OCI-LY3 (cell line): ENCODE measurements around the gene KRT6B.
"Not testable (repeated sequence)": the region's sequence is repeated elsewhere in the genome, so short reads cannot be mapped to it uniquely, and the experiment has no call there.

Source experiments
- H2AFZ ChIP-seq: fragments of 200-600, 300-600 bp; shearing (Covaris generic); 2 replicates; pipeline ENCODE4 v1.6.0; 2014; ENCODE audit warnings: antibody characterized with exemption, low read depth, low read length
- H3K27ac ChIP-seq: fragments of 200-600, 300-600 bp; sonication (generic); 2 replicates; pipeline ENCODE4 v1.5.1; 2014; ENCODE audit warnings: mild to moderate bottlenecking, low read length, moderate library complexity, mixed read lengths
- H3K27me3 ChIP-seq: fragments of 200-600, 300-600 bp; sonication (generic); 2 replicates; pipeline ENCODE4 v1.6.1; 2014; ENCODE audit warnings: low read depth, low read length, mixed read lengths
- H3K36me3 ChIP-seq: fragments of 200-600, 300-600 bp; sonication (generic); replicated peaks from 2 replicates; pipeline ENCODE3; 2014; ENCODE audit warnings: low read depth, low read length, mixed read lengths
- H3K4me1 ChIP-seq: fragments of 300-600, 200-600 bp; sonication (generic); 2 replicates; pipeline ENCODE4 v1.6.1; 2014; ENCODE audit warnings: low read length, mixed read lengths
- H3K4me2 ChIP-seq: fragments of 200-600, 300-600 bp; sonication (generic); 2 replicates; pipeline ENCODE4 v1.6.1; 2014; ENCODE audit warnings: low read length, mixed read lengths
- H3K4me3 ChIP-seq: fragments of 300-600, 200-600 bp; sonication (generic); 2 replicates; pipeline ENCODE4 v1.5.1; 2014; ENCODE audit warnings: antibody characterized with exemption, mild to moderate bottlenecking, low read length, moderate library complexity
- H3K79me2 ChIP-seq: fragments of 300-600, 200-600 bp; shearing (Covaris generic); 2 replicates; pipeline ENCODE4 v1.6.1; 2014; ENCODE audit warnings: mild to moderate bottlenecking, low read length, mixed read lengths
- H3K9ac ChIP-seq: fragments of 300-600, 200-600 bp; shearing (Covaris generic); 2 replicates; pipeline ENCODE4 v1.6.0; 2014; ENCODE audit warnings: mild to moderate bottlenecking, low read length, moderate library complexity
- H3K9me3 ChIP-seq: fragments of 200-600, 300-600 bp; shearing (Covaris generic); 2 replicates; pipeline ENCODE4 v1.6.1; 2014; ENCODE audit warnings: low read length, mixed read lengths; ENCODE audit not compliant: insufficient read depth
- H4K20me1 ChIP-seq: fragments of 200-600, 300-600 bp; sonication (generic); 2 replicates; pipeline ENCODE4 v1.6.1; 2016; ENCODE audit warnings: low read length, mixed read lengths; ENCODE audit not compliant: insufficient read depth
- EZH2phosphoT487 ChIP-seq: fragments of 200-600 bp; shearing (Covaris generic); IDR thresholded peaks from 2 replicates; pipeline ENCODE4 v1.6.1; 2018; ENCODE audit warnings: antibody characterized with exemption, mixed run types, low read depth
- TF ChIP-seq, protein P1 (sequence below): fragments of 200-600, 300-600 bp; sonication (generic); IDR thresholded peaks from 2 replicates; pipeline ENCODE4 v1.5.1; 2014; ENCODE audit warnings: antibody characterized with exemption, low read length, low read depth

KRT6B gene

GRCh38 chr12:52413202-52413601, 38.7 kb downstream of the KRT6B start:
- no peak for TF ChIP-seq EZH2phosphoT487
- TF ChIP-seq, protein P1, sequence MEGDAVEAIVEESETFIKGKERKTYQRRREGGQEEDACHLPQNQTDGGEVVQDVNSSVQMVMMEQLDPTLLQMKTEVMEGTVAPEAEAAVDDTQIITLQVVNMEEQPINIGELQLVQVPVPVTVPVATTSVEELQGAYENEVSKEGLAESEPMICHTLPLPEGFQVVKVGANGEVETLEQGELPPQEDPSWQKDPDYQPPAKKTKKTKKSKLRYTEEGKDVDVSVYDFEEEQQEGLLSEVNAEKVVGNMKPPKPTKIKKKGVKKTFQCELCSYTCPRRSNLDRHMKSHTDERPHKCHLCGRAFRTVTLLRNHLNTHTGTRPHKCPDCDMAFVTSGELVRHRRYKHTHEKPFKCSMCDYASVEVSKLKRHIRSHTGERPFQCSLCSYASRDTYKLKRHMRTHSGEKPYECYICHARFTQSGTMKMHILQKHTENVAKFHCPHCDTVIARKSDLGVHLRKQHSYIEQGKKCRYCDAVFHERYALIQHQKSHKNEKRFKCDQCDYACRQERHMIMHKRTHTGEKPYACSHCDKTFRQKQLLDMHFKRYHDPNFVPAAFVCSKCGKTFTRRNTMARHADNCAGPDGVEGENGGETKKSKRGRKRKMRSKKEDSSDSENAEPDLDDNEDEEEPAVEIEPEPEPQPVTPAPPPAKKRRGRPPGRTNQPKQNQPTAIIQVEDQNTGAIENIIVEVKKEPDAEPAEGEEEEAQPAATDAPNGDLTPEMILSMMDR, result no peak
- Histone ChIP-seq H3K9ac (no peak overlapping the region), H3K9me3 (no peaks in the 10 kb centered on the region), H2AFZ (no peak overlapping the region), H3K27me3 (no peaks in the 10 kb centered on the region; the same call in 1 of the 2 replicates), H3K4me1 (no peaks in the 10 kb centered on the region), H3K27ac (no peak overlapping the region), H3K36me3 (no peaks in the 10 kb centered on the region), H3K4me2 (no peak overlapping the region), H4K20me1 (no peaks in the 10 kb centered on the region), H3K79me2 (no peaks in the 10 kb centered on the region), H3K4me3 (no peak overlapping the region)

DNA sequence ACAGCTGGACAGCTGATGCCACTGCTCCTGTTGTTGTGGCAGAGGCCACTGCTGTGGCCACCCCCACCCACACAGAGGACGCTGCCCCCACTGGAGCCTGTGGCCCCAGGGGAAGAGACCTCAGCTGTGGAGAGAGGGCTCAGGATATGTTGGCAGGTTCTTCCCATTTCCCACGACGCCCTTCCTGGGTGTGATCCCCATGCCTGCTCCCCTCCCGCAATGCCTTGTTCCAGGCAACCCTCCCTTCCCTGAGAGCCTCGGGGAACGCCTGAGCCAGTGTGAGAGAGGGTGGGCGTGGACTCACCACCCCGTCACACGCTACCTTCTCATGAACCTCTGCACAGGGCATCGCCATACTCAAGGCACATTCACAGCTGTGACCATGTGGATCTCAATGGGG, 40.1 kb downstream of the KRT6B start:
- TF ChIP-seq EZH2phosphoT487, result no peak
- TF ChIP-seq, protein P1, result no peak
- H3K27ac ChIP-seq, result no peak overlapping the region
- H3K4me2 ChIP-seq, result no peak overlapping the region
- no peaks in the 10 kb centered on the region for H3K9me3 ChIP-seq
- H3K79me2 ChIP-seq, result no peaks in the 10 kb centered on the region
- H4K20me1 ChIP-seq, result no peaks in the 10 kb centered on the region
- no peaks in the 10 kb centered on the region; the same call in 1 of the 2 replicates for H3K27me3 ChIP-seq
- no peaks in the 10 kb centered on the region for H3K36me3 ChIP-seq
- no peak overlapping the region for H3K4me3 ChIP-seq
- no peak overlapping the region for H3K9ac ChIP-seq
- no peaks in the 10 kb centered on the region for H3K4me1 ChIP-seq
- H2AFZ ChIP-seq, result no peak overlapping the region

- not testable (repeated sequence) for H3K9ac ChIP-seq
Measured at GRCh38 chr12:52410589-52411248, 41.2 kb downstream of the KRT6B start.

GRCh38 chr12:52407918-52408317, 44.0 kb downstream of the KRT6B start:
- TF ChIP-seq, protein P1, result no peak
- no peak for TF ChIP-seq EZH2phosphoT487
- no peak overlapping the region for H3K4me2 ChIP-seq
- no peaks in the 10 kb centered on the region for H3K36me3 ChIP-seq
- no peak overlapping the region for H3K9ac ChIP-seq
- H3K27me3 ChIP-seq, result 0 out of 2 replicates have a peak, but pooled peaks cover 4% of the 10 kb centered on the region
- no peaks in the 10 kb centered on the region for H4K20me1 ChIP-seq
- H3K4me3 ChIP-seq, result no peak overlapping the region
- no peak overlapping the region for H3K27ac ChIP-seq
- H3K9me3 ChIP-seq, result no peaks in the 10 kb centered on the region
- H3K4me1 ChIP-seq, result no peaks in the 10 kb centered on the region
- H3K79me2 ChIP-seq, result no peaks in the 10 kb centered on the region
- no peak overlapping the region for H2AFZ ChIP-seq

More at GRCh38 chr12:52410589-52411248, 41.2 kb downstream of the KRT6B start:
- H3K79me2 ChIP-seq, H3K4me2 ChIP-seq, H3K36me3 ChIP-seq, H3K27me3 ChIP-seq, H3K4me3 ChIP-seq, H2AFZ ChIP-seq, H3K9me3 ChIP-seq, H3K27ac ChIP-seq, H3K4me1 ChIP-seq, H4K20me1 ChIP-seq: not testable (repeated sequence)
